PC-3 (cell line): ENCODE results near the gene NARS2. TPM values are rescaled to one million over a fixed set of nuclear protein-coding genes. Genes with fewer than 3 reads are reported as not detected.
A peak's percentile ranks its signal among the peaks of the same experiment; 100 is the strongest.

Experiments used
- ATAC-seq: fragments of 200-7000 bp; cut with Tn5 transposase; 2 replicates; pipeline ENCODE4 v1.9.1; 2020; ENCODE audit warnings: mild to moderate bottlenecking, moderate library complexity
- BruUV-seq: library from RNA; stranded (reverse); fragments of 400-500 nt; replicated peaks from 2 replicates; lab custom pipeline; 2021; lab: Mats Ljungman, UMichigan
- CTCF ChIA-PET: fragments of 300-600 bp; sonication (Branson Sonifier 250); formaldehyde crosslinking; loops from one replicate; lab custom pipeline; 2022; ENCODE audit warnings: antibody characterized with exemption; lab: Charles Lee
- POLR2A ChIA-PET: fragments of 300-600 bp; sonication (Branson Sonifier 250); formaldehyde crosslinking; loops from one replicate; lab custom pipeline; 2022; ENCODE audit warnings: antibody characterized with exemption; ENCODE audit not compliant: unreplicated experiment; lab: Charles Lee
- DNase-seq: peaks from one replicate; pipeline ENCODE4 v3.0.0-alpha.2; 2015
- H2AFZ ChIP-seq: fragments of 300-600 bp; sonication (generic); 2 replicates; pipeline ENCODE4 v1.6.0; 2016; ENCODE audit warnings: antibody characterized with exemption, low read length
- H3F3A ChIP-seq: fragments of 300-600 bp; sonication (generic); one replicate; pipeline ENCODE4 v1.6.0; 2017; ENCODE audit warnings: antibody characterized with exemption, low read length, control low read depth, mild to moderate bottlenecking; ENCODE audit not compliant: unreplicated experiment
- H3K27ac ChIP-seq: fragments of 300-600 bp; sonication (generic); 2 replicates; pipeline ENCODE4 v1.5.1; 2016; ENCODE audit warnings: mild to moderate bottlenecking, low read length
- H3K27me3 ChIP-seq: fragments of 300-600 bp; sonication (generic); 2 replicates; pipeline ENCODE4 v1.6.1; 2016; ENCODE audit warnings: low read length, mixed read lengths
- H3K36me3 ChIP-seq: fragments of 300-600 bp; sonication (generic); 2 replicates; pipeline ENCODE4 v1.6.1; 2016; ENCODE audit warnings: low read depth, mixed run types, low read length, mixed read lengths
- H3K4me1 ChIP-seq: fragments of 300-600 bp; sonication (generic); 2 replicates; pipeline ENCODE4 v1.5.1; 2016; ENCODE audit warnings: low read length; ENCODE audit not compliant: insufficient read depth
- H3K4me2 ChIP-seq: fragments of 300-600 bp; sonication (generic); 2 replicates; pipeline ENCODE4 v1.6.0; 2016; ENCODE audit warnings: low read length
- H3K4me3 ChIP-seq: fragments of 300-600 bp; sonication (generic); 2 replicates; pipeline ENCODE4 v1.5.1; 2016; ENCODE audit warnings: mild to moderate bottlenecking, low read length, mixed read lengths
- H3K79me2 ChIP-seq: fragments of 300-600 bp; sonication (generic); 2 replicates; pipeline ENCODE4 v1.6.1; 2017; ENCODE audit warnings: low read length, mixed read lengths
- H3K9ac ChIP-seq: fragments of 300-600 bp; sonication (generic); 2 replicates; pipeline ENCODE4 v1.6.0; 2016; ENCODE audit warnings: mild to moderate bottlenecking, low read length
- H3K9me2 ChIP-seq: fragments of 300-600 bp; sonication (generic); replicated peaks from 2 replicates; pipeline ENCODE4 v1.6.1; 2016; ENCODE audit warnings: mixed run types, low read length, mixed read lengths
- H3K9me3 ChIP-seq: fragments of 300-600 bp; sonication (generic); 2 replicates; pipeline ENCODE4 v1.6.1; 2016; ENCODE audit warnings: low read length, mixed read lengths
- H4K20me1 ChIP-seq: fragments of 300-600 bp; sonication (generic); 2 replicates; pipeline ENCODE4 v1.6.1; 2016; ENCODE audit warnings: low read length, mixed read lengths
- EZH2 ChIP-seq: fragments of 300-600 bp; sonication (generic); IDR thresholded peaks from one replicate; pipeline ENCODE4 v1.6.1; 2017; ENCODE audit warnings: antibody characterized with exemption, mild to moderate bottlenecking, low read length; ENCODE audit not compliant: unreplicated experiment
- EZH2phosphoT487 ChIP-seq: fragments of 300-600 bp; sonication (generic); IDR thresholded peaks from 2 replicates; pipeline ENCODE4 v1.6.1; 2018; ENCODE audit warnings: mild to moderate bottlenecking, antibody characterized with exemption, low read length, borderline replicate concordance
- intact Hi-C: fragments of 100-400 bp; cut with micrococcal nuclease; formaldehyde crosslinking; loops from 2 replicates; pipeline ENCODE4 v1.9.0; 2023
- total RNA-seq: library from RNA; depleted of rRNA; stranded (reverse); fragments of >200 nt; gene quantifications from 2 replicates; pipeline ENCODE4 v1.2.3, GENCODE V29; 2014
- TF ChIP-seq, protein P1 (sequence below): fragments of 300-600 bp; sonication (generic); conservative IDR thresholded peaks from 2 replicates; pipeline ENCODE4 v1.5.1; 2017; ENCODE audit warnings: antibody characterized with exemption, low read depth, mild to moderate bottlenecking, low read length

Gene NARS2
- total RNA-seq, 1 experiment from 2014 or later = 33.5 TPM

DNA sequence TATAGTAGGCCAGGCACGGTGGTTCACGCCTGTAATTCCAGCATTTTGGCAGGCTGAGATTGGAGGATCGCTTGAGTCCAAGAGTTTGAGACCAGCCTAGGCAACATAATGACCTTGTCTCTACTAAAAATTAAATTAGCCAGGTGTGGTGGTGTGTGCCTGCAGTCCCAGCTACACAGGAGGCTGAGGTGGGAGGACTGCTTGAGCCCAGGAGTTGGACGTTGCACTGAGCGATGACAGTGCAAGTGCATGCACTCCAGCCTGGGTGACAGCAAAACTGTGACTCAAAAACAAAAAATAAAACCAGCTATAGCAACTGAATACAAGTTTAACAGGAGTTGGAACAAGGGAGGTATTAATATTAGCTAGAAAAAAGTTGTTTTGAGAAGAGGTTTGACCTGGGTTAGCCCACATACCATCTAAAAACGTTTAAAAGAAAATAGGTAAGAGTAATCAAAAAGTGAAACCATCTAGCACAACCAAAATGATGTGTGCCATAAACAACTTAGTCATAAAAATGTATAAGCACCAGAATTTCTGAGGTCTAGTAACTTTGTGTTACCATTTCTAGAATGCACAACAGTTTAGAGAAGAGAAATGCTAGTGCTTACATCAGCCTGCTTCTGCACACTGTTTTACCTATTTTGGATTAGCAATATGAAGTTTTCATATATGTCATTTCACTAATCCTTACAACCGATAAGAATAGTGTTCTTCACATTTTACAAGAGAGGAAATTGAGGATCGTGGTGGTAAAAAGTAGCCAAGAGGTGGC, 26.5 kb downstream of the NARS2 start:
- Histone ChIP-seq H3K9ac (no peak overlapping the region), H4K20me1 (no peaks in the 10 kb centered on the region), H3K79me2 (no peaks in the 10 kb centered on the region), H3K4me3 (no peak overlapping the region), H3F3A (no peaks in the 10 kb centered on the region), H2AFZ (no peak overlapping the region), H3K9me3 (no peaks in the 10 kb centered on the region), H3K27ac (no peak overlapping the region), H3K4me1 (no peaks in the 10 kb centered on the region), H3K4me2 (no peak overlapping the region), H3K36me3 (0 out of 2 replicates have a peak, but pooled peaks cover 4% of the 10 kb centered on the region), H3K9me2 (no peaks in the 10 kb centered on the region), H3K27me3 (no peaks in the 10 kb centered on the region)
- intact Hi-C loops = no loop called here
- ChIA-PET CTCF (no interaction called here), POLR2A (no interaction called here)
- no TSS peak for BruUV-seq
- ATAC-seq (no peak), DNase-seq (no peak)
- TF ChIP-seq, protein P1, sequence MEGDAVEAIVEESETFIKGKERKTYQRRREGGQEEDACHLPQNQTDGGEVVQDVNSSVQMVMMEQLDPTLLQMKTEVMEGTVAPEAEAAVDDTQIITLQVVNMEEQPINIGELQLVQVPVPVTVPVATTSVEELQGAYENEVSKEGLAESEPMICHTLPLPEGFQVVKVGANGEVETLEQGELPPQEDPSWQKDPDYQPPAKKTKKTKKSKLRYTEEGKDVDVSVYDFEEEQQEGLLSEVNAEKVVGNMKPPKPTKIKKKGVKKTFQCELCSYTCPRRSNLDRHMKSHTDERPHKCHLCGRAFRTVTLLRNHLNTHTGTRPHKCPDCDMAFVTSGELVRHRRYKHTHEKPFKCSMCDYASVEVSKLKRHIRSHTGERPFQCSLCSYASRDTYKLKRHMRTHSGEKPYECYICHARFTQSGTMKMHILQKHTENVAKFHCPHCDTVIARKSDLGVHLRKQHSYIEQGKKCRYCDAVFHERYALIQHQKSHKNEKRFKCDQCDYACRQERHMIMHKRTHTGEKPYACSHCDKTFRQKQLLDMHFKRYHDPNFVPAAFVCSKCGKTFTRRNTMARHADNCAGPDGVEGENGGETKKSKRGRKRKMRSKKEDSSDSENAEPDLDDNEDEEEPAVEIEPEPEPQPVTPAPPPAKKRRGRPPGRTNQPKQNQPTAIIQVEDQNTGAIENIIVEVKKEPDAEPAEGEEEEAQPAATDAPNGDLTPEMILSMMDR = no peak
- TF ChIP-seq EZH2phosphoT487 (no peak), EZH2 (no peak)

DNA sequence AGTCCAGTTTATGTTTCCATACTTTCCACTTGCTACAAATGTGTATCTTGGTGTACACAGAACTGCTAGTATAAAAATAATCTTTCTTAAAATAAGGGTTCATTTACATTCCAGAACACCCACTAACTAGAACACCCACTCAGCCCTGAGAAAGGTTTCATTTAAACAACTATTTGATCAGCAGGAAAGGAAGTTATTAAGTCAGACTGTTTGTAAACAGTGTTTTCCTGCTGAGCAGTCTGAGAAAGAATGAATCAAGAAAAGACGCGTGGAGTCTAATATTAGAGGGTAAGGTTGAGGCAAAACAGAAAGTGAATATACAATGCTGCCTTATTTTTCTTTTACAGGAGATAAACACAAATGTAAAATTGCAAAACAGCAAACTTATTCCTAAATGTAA, 32.7 kb downstream of the NARS2 start:
- H3K36me3 ChIP-seq = peaks cover 8% of the 10 kb centered on the region; the same call in 1 of the 2 replicates
- H3K79me2 ChIP-seq = no peaks in the 10 kb centered on the region
- no peak overlapping the region for H3K9ac ChIP-seq
- TF ChIP-seq EZH2phosphoT487 (no peak), EZH2 (no peak)
- TF ChIP-seq, protein P1 = no peak
- no TSS peak for BruUV-seq
- H3K4me2 ChIP-seq = no peak overlapping the region
- intact Hi-C loops = no loop called here
- peak; percentile 37 for ATAC-seq
- no peaks in the 10 kb centered on the region for H3K27me3 ChIP-seq
- H3K9me2 ChIP-seq = no peaks in the 10 kb centered on the region
- no peak for DNase-seq
- H3K4me3 ChIP-seq = no peak overlapping the region
- ChIA-PET CTCF (no interaction called here), POLR2A (no interaction called here)
- H3K27ac ChIP-seq = no peak overlapping the region
- no peak overlapping the region for H2AFZ ChIP-seq
- no peaks in the 10 kb centered on the region for H3F3A ChIP-seq
- no peaks in the 10 kb centered on the region for H3K4me1 ChIP-seq
- H4K20me1 ChIP-seq = no peaks in the 10 kb centered on the region
- no peaks in the 10 kb centered on the region for H3K9me3 ChIP-seq

DNA sequence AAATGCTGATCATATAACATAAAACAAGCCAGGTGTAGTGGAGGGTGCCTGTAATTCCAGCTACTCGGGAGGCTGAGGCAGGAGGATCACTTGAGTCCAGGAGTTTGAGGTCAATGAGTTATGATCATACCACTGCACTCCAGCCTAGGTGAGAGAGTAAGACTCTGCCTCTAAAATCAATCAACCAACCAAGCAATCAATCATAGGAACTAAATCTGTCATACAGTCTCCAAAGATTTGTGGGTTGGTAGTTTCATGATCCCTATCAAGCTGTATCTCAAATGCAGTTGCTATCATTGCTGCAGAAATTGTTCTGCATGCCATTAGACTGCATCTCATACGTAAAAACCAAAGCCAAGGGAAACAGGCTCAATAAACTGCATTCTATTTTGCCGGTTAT, 33.1 kb downstream of the NARS2 start:
- no peaks in the 10 kb centered on the region for H3F3A ChIP-seq
- no peak overlapping the region for H3K4me3 ChIP-seq
- no peaks in the 10 kb centered on the region for H3K9me2 ChIP-seq
- TF ChIP-seq EZH2 (no peak), EZH2phosphoT487 (no peak)
- TF ChIP-seq, protein P1 = no peak
- H3K4me2 ChIP-seq = no peak overlapping the region
- no peaks in the 10 kb centered on the region for H3K4me1 ChIP-seq
- ChIA-PET POLR2A (no interaction called here), CTCF (no interaction called here)
- no peaks in the 10 kb centered on the region for H3K27me3 ChIP-seq
- H3K79me2 ChIP-seq = no peaks in the 10 kb centered on the region
- no peak overlapping the region for H2AFZ ChIP-seq
- intact Hi-C loops = no loop called here
- ATAC-seq = no peak
- peaks cover 4% of the 10 kb centered on the region; the same call in 1 of the 2 replicates for H3K36me3 ChIP-seq
- no peaks in the 10 kb centered on the region for H3K9me3 ChIP-seq
- no peak overlapping the region for H3K27ac ChIP-seq
- H4K20me1 ChIP-seq = no peaks in the 10 kb centered on the region
- no TSS peak for BruUV-seq
- DNase-seq = no peak
- no peak overlapping the region for H3K9ac ChIP-seq
